GM23338 (cell line): ENCODE results near the gene VAMP3. TPM values are rescaled to one million over a fixed set of nuclear protein-coding genes. Genes with fewer than 3 reads are reported as not detected.

Experiments used
- ATAC-seq: fragments of 200-7000 bp; cut with Tn5 transposase; 3 replicates; pipeline ENCODE4 v1.9.1; 2020
- DNase-seq: peaks from one replicate; pipeline ENCODE4 v3.0.0-alpha.2; 2015; ENCODE audit warnings: low spot score
- H2AFZ ChIP-seq: fragments of 200-600 bp; sonication (generic); 2 replicates; pipeline ENCODE4 v1.8.0; 2016; ENCODE audit warnings: antibody characterized with exemption, mild to moderate bottlenecking, moderate library complexity
- H3F3A ChIP-seq: fragments of 200-600 bp; sonication (generic); replicated peaks from 2 replicates; pipeline ENCODE4 v1.8.0; 2017; ENCODE audit warnings: antibody characterized with exemption, mixed run types, low read depth
- H3K27ac ChIP-seq: fragments of 200-600 bp; sonication (generic); 2 replicates; pipeline ENCODE4 v1.6.1; 2016; ENCODE audit warnings: low read depth
- H3K27me3 ChIP-seq: fragments of 200-600 bp; sonication (generic); 2 replicates; pipeline ENCODE4 v1.8.0; 2016; ENCODE audit warnings: mild to moderate bottlenecking, mixed run types, moderate library complexity; ENCODE audit not compliant: insufficient read depth
- H3K36me3 ChIP-seq: fragments of 200-600 bp; sonication (generic); 2 replicates; pipeline ENCODE4 v1.8.0; 2016; ENCODE audit warnings: mild to moderate bottlenecking; ENCODE audit not compliant: insufficient read depth
- H3K4me1 ChIP-seq: fragments of 200-600 bp; sonication (generic); 2 replicates; pipeline ENCODE4 v1.8.0; 2016; ENCODE audit warnings: mild to moderate bottlenecking, moderate library complexity; ENCODE audit not compliant: insufficient read depth
- H3K4me2 ChIP-seq: fragments of 200-600 bp; sonication (generic); 2 replicates; pipeline ENCODE4 v1.7.1; 2017; ENCODE audit warnings: mixed run types
- H3K4me3 ChIP-seq: fragments of 200-600 bp; sonication (generic); 2 replicates; pipeline ENCODE4 v1.6.1; 2016; ENCODE audit warnings: mixed run types
- H3K79me2 ChIP-seq: fragments of 200-600 bp; sonication (generic); replicated peaks from 2 replicates; pipeline ENCODE4 v1.8.0; 2017; ENCODE audit warnings: mild to moderate bottlenecking; ENCODE audit not compliant: insufficient read depth
- H3K9me2 ChIP-seq: fragments of 200-600 bp; sonication (generic); 2 replicates; pipeline ENCODE4 v1.8.0; 2017; ENCODE audit not compliant: insufficient read depth
- H4K20me1 ChIP-seq: fragments of 200-600 bp; sonication (generic); replicated peaks from 2 replicates; pipeline ENCODE4 v1.8.0; 2017; ENCODE audit warnings: mild to moderate bottlenecking; ENCODE audit not compliant: insufficient read depth
- H3K27ac Mint-ChIP-seq: 2 replicates; pipeline ENCODE4 v1.8.0; 2020; ENCODE audit warnings: inconsistent platforms, mild to moderate bottlenecking, moderate library complexity, mixed read lengths
- H3K27me3 Mint-ChIP-seq: 3 replicates; pipeline ENCODE4 v1.8.0; 2022; ENCODE audit warnings: low read depth, mild to moderate bottlenecking, moderate library complexity, mixed read lengths, inconsistent platforms; ENCODE audit not compliant: insufficient read depth, poor library complexity
- H3K36me3 Mint-ChIP-seq: 3 replicates; pipeline ENCODE4 v1.8.0; 2021; ENCODE audit warnings: low read depth, mild to moderate bottlenecking, inconsistent platforms, moderate library complexity, mixed read lengths
- H3K4me1 Mint-ChIP-seq: 3 replicates; pipeline ENCODE4 v1.8.0; 2020; ENCODE audit warnings: mild to moderate bottlenecking, inconsistent platforms, mixed read lengths
- H3K4me3 Mint-ChIP-seq: 3 replicates; pipeline ENCODE4 v1.8.0; 2021; ENCODE audit warnings: moderate library complexity, mild to moderate bottlenecking, inconsistent platforms, mixed read lengths
- H3K9me3 Mint-ChIP-seq: 3 replicates; pipeline ENCODE4 v1.8.0; 2020; ENCODE audit warnings: moderate library complexity, mild to moderate bottlenecking, inconsistent platforms, mixed read lengths
- CREB1 ChIP-seq: fragments of 250-450 bp; sonication (Bioruptor Pico); IDR thresholded peaks from 2 replicates; pipeline ENCODE4 v1.5.0; 2020; ENCODE audit warnings: low read depth, mild to moderate bottlenecking, moderate library complexity
- ETS1 ChIP-seq: IDR thresholded peaks from 2 replicates; pipeline ENCODE4 v1.6.1; 2016; ENCODE audit warnings: antibody characterized with exemption
- EZH2 ChIP-seq: fragments of 200-600 bp; sonication (generic); IDR thresholded peaks from one replicate; pipeline ENCODE4 v1.8.0; 2017; ENCODE audit warnings: antibody characterized with exemption, mild to moderate bottlenecking, low read depth; ENCODE audit not compliant: unreplicated experiment
- EZH2phosphoT487 ChIP-seq: fragments of 200-600 bp; sonication (generic); IDR thresholded peaks from one replicate; pipeline ENCODE4 v1.8.1; 2018; ENCODE audit warnings: antibody characterized with exemption; ENCODE audit not compliant: unreplicated experiment
- JUNB ChIP-seq: IDR thresholded peaks from one replicate; pipeline ENCODE4 v1.6.1; 2016; ENCODE audit warnings: antibody characterized with exemption; ENCODE audit not compliant: unreplicated experiment
- NANOG ChIP-seq: IDR thresholded peaks from 2 replicates; pipeline ENCODE4 v1.6.1; 2016; ENCODE audit warnings: antibody characterized with exemption, borderline replicate concordance
- POLR2AphosphoS5 ChIP-seq: IDR thresholded peaks from 2 replicates; pipeline ENCODE4 v1.6.1; 2016; ENCODE audit warnings: antibody characterized with exemption, low read depth
- REST ChIP-seq: IDR thresholded peaks from one replicate; pipeline ENCODE4 v1.6.1; 2018; ENCODE audit warnings: antibody characterized with exemption; ENCODE audit not compliant: unreplicated experiment
- STAT1 ChIP-seq: IDR thresholded peaks from one replicate; pipeline ENCODE4 v1.6.1; 2016; ENCODE audit warnings: antibody characterized with exemption; ENCODE audit not compliant: unreplicated experiment
- ZNF114 ChIP-seq: fragments of 250-450 bp; sonication (Bioruptor Pico); IDR thresholded peaks from 2 replicates; pipeline ENCODE4 v1.5.0; 2020; ENCODE audit warnings: mild to moderate bottlenecking, moderate library complexity
- ZNF331 ChIP-seq: fragments of 250-450 bp; sonication (Bioruptor Pico); IDR thresholded peaks from 2 replicates; pipeline ENCODE4 v1.5.0; 2020; ENCODE audit warnings: low read depth, mild to moderate bottlenecking, moderate library complexity
- ZNF462 ChIP-seq: fragments of 250-450 bp; sonication (Bioruptor Pico); IDR thresholded peaks from 2 replicates; pipeline ENCODE4 v1.5.0; 2020; ENCODE audit warnings: mild to moderate bottlenecking, moderate library complexity
- polyA plus RNA-seq: library from polyadenylated mRNA; unstranded; fragments of >200 nt; fragmentation: Nextera tagmentation; extraction: Ambion mirVana; gene quantifications from 2 replicates; pipeline ENCODE4 v1.2.1, GENCODE V29; 2016
- total RNA-seq: library from RNA; depleted of rRNA; stranded (reverse); fragments of >200 nt; shearing (Covaris generic); gene quantifications from 2 replicates; pipeline ENCODE4 v1.2.3, GENCODE V29; 2014
- TF ChIP-seq, protein P1 (sequence below), 2 experiments: fragments of 200-600 bp in 1 of 2; sonication (generic) in 1 of 2; conservative IDR thresholded peaks; 2 replicates each; pipeline versions ENCODE4 v1.5.1 to v1.6.1; 2016 to 2017; ENCODE audit warnings: antibody characterized with exemption in 2 of 2, low read depth in 2 of 2, mild to moderate bottlenecking in 2 of 2, moderate library complexity in 1 of 2

Gene VAMP3
- total and polyA plus RNA-seq, 2 experiments from 2014 or later = 16.3 to 43.0 TPM

GRCh38 chr1:7777591-7777990 lies 6.5 kb downstream of the VAMP3 start (continued):
- TF ChIP-seq, protein P1, sequence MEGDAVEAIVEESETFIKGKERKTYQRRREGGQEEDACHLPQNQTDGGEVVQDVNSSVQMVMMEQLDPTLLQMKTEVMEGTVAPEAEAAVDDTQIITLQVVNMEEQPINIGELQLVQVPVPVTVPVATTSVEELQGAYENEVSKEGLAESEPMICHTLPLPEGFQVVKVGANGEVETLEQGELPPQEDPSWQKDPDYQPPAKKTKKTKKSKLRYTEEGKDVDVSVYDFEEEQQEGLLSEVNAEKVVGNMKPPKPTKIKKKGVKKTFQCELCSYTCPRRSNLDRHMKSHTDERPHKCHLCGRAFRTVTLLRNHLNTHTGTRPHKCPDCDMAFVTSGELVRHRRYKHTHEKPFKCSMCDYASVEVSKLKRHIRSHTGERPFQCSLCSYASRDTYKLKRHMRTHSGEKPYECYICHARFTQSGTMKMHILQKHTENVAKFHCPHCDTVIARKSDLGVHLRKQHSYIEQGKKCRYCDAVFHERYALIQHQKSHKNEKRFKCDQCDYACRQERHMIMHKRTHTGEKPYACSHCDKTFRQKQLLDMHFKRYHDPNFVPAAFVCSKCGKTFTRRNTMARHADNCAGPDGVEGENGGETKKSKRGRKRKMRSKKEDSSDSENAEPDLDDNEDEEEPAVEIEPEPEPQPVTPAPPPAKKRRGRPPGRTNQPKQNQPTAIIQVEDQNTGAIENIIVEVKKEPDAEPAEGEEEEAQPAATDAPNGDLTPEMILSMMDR (conservative IDR thresholded peaks at IDR 0.05; ENCODE audit: low read depth in 2 of 2) = no peak
- no peak for TF ChIP-seq JUNB
- no peak for TF ChIP-seq POLR2AphosphoS5
- no peak for TF ChIP-seq NANOG
- TF ChIP-seq REST = no peak
- no peak for TF ChIP-seq CREB1 (CRISPR knock-in tag)
- TF ChIP-seq ZNF331 (CRISPR knock-in tag) = no peak
- TF ChIP-seq EZH2phosphoT487 = no peak
- no peak for TF ChIP-seq ZNF114 (CRISPR knock-in tag)

DNA sequence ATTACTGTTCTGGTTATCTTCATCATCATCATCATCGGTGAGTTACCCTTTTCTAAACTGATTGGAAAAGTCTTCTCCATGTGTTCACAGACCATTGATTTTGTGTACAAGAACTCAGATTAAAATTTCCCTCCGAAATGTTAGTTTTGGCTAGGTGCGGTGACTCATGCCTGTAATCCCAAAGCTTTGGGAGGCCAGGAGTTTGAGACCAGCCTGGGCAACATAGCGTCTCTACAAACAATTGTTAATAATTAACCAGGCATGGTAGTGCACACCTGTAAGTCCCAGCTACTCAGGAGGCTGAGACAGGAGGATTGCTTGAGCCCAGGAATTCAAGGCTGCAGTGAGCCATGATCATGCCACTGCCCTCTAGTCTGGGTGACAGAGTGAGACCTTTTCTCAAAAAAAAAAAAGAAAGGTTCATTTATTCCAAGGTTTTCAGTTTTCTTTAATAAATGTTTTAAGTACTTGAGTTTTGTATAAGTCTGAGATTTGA lies 7.1 kb downstream of the VAMP3 start:
- Mint-ChIP-seq H3K27me3 (peaks cover 4% of the 10 kb centered on the region), H3K9me3 (no peaks in the 10 kb centered on the region), H3K4me1 (no peaks in the 10 kb centered on the region), H3K4me3 (no peak overlapping the region), H3K27ac (no peak overlapping the region), H3K36me3 (peaks cover 57% of the 10 kb centered on the region)
- ATAC-seq (no peak), DNase-seq (no peak)
- H3K79me2 ChIP-seq = peaks cover 32% of the 10 kb centered on the region
- H3F3A ChIP-seq = no peaks in the 10 kb centered on the region
- H2AFZ ChIP-seq = no peak overlapping the region
- no peak overlapping the region for H3K27ac ChIP-seq
- H3K36me3 ChIP-seq = peaks cover 27% of the 10 kb centered on the region
- no peaks in the 10 kb centered on the region for H3K27me3 ChIP-seq
- H4K20me1 ChIP-seq = peaks cover 6% of the 10 kb centered on the region
- no peaks in the 10 kb centered on the region for H3K9me2 ChIP-seq
- H3K4me2 ChIP-seq = no peak overlapping the region
- H3K4me1 ChIP-seq = 0 out of 2 replicates have a peak, but pooled peaks cover 4% of the 10 kb centered on the region
- no peak overlapping the region for H3K4me3 ChIP-seq
- TF ChIP-seq CREB1 (CRISPR knock-in tag) (no peak), EZH2 (no peak), ETS1 (no peak), STAT1 (no peak), ZNF462 (CRISPR knock-in tag) (no peak)
